ENCODE data around the gene NELFA.

Gene NELFA

DNA sequence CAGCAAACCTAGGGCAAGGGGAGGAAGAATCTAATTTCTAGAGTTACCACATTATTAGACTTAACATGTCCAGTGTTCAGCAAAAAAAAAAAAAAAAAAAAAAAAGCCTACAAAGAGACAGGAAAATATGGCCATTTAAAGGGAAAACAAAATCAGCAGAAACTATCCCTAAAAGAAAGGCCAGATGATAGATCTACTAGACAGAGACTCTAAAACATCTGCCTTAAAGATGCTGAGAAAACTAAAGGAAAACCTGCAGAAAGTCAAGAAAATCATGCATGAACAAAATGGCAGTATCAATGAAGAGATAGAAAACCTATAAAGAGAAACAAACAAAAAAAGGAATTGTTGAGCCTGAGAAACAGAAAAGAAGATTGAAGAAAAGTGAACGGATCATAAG, 43.8 kb downstream of the NELFA start:
- no peak for DNase-seq (ENCODE audit: low spot score)

DNA sequence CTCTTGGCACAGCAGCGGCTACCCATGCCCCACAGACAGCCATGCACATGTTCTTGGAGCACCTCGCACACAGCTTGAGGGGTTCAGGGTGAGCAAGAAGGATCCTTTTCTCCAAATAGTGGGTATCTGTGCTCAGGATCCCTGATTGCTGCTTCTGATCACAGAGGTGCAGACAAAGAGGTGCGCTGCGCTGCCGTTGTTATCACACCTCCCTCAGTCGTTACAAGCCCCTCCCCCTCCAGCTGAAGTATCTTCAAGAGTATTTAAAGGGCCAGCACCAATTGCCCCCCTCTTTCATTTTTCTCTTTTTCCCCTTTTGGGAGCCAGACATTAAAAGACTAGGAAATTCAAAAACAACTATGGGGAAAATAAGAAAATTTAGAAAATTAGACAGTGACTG, 44.3 kb downstream of the NELFA start:
- DNase-seq (ENCODE audit: low spot score): no peak

DNA sequence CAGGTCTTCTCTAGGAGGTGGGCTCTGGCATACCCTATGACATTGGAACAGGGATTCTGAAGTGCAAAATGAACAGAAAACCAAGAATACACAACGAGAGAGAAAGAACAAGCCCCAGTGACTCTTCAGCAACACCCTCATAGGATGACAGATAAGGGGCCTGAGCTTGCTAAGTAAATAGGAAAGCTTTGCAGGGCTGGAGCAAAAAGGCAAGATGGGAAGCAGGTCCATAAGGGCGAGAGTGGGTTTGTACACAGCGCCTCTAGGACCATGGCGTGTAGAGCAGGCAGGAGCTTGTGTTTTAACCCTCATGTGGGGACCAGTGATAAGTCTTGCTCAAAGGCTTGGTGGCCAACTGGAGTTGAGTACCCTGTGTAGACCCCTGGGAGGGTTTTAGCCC, 45.8 kb downstream of the NELFA start:
- DNase-seq (ENCODE audit: low spot score): no peak

DNA sequence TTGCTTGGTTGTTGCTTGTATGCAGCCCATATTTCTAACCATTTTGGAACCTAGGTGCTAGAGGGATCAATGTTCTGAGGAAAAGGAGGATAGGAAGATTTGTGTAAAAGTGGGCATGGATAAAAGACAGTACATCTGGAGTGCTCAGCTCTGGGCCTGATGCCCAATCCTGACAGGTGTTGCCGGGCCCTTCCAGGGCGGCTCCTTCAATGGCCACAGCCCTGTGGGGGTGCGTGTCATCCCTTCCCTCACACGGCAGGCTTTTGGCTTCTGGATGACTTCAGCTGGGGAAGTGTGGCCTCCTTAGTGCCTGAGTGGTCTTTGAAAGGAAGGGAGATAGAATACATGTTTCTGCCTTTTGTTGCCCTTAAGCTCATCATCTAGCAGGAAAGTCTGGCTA, 47.2 kb downstream of the NELFA start:
- DNase-seq (ENCODE audit: low spot score): no peak

DNA sequence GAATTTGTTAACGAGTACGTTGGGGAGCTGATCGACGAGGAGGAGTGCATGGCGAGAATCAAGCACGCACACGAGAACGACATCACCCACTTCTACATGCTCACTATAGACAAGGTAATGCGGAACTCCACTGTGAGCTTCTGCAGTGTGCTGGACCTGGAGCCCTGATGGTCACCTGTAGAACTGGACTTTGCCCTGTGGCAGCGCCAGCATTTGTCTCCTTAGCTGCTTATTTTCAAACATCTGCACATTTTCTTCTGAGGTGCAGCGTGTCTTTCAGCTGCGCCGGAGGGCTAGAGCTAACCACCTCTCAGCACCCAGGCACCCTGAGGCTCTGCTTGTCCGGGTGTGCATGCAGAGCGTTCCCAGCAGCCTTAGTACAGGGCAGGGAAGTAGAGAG, 47.7 kb downstream of the NELFA start:
- no peak for DNase-seq (ENCODE audit: low spot score)

DNA sequence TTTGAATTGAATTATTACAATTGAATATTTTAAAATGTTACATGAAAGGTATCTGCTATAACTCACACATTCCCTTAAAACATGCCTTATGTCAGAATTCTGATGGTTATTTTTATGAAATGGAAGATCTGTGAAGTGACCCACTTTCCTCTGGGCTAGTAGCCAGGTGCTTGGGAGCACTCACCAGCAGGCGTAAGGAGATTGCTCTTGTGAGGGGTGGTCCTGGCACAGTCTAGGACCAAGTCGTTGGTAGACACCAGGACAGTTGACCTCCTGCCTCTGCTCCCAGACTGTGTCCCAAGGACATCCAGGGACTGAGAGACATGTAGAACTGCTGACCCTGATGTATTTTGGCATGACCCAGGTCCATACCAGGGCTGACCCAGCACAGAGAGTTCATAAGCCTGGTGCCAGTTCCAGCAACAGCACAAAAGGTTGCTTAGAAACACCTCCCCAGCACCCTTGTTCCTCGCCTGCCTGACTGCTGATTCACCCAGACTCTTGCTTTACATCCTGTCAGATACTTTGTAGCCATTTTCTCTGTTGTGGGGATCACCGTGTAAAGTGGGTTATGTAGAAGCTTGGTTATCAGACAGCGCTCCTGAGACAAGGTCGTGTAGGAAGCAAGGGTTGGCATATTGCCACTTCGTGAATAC, 48.5 kb downstream of the NELFA start:
- no peak for DNase-seq (ENCODE audit: low spot score)

DNA sequence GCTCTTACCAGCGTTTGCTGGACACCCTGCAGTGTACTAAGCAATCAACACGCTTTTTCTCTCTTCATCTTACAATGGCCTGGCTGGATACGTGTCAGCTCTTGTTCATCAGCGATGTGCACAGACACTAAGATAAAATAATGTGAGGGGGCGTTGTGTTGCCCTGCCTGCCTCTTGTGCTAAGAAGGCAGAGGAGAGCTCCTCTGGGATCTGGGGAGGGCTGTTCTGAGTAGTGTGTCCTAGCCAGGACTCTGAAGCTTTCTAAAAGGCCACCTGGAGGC, 49.7 kb downstream of the NELFA start:
- DNase-seq (ENCODE audit: low spot score): no peak

DNA sequence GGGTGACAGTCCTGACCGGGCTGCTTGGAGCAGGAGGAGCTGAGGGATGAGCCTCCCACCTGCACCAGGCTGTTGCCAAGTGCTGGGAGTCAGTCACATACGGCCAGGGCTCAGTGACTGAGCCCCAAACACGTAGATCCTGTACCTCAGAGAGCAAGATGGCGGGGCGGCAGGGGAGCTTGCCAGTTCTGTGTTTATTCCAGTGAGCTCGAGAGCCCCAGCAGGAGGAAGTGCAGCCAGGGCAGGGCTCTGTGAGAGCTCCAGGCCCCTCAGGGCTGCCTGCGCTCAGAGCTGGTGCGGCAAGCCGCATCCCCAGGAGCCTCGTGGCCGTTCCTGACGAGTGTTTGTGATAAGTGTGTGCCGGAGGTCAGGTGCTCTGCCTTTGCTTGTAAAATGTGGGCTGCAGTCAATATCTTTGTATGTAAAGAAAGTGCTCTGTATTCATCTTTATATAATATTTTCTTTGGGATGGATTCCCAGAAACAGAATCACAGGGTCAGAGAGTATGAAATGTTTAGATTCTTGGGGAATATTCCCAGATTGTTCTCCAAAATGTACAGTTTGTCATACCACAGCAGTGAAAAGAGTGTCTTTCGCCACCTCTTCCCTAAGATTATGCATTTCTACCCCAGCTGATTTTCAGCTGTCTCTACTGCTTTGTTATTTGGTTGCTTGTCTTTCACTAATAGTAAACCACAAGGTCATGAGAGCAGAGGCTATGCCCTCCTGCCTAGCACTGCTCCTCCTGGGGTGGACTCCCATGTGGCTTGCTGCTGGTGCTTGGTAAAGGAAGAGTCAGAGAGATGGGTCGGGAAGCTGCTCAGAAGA, 50.3 kb downstream of the NELFA start:
- no peak for DNase-seq (ENCODE audit: low spot score)

DNA sequence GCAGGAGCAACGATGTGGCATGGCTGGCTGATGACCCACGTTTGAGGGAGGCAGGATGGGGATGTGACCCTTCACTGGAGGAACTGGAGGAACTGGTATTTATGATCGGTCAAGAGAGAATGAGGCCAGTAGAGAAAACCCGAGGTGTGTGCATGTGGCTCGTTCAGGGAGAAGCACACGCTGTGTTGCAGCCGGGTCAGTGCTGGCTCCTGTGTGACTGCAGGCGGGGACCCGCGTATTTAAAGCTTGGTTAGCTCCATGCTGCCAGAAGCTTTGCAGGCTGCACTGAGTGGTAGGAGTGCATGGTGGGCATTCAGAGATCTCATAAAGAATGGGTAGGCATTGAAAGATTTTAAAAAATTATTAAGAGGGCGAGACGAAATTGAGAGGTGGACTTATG, 52.1 kb downstream of the NELFA start:
- DNase-seq (ENCODE audit: low spot score): no peak

DNA sequence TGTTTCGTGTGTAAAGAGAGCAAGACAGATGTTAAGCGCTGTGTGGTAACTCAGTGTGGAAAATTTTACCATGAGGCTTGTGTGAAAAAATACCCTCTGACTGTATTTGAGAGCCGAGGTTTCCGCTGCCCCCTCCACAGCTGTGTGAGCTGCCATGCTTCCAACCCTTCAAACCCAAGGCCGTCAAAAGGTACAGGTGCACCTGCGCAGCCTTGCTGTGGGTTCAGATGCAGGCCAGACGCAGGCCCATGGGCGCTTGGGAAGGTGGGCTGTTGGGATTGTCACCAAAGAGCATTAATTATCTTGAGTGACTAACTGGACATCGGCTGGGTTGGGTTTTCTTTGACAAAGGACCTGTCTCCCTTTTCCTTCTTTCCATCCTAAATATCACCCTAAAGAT, 55.4 kb downstream of the NELFA start:
- no peak for DNase-seq (ENCODE audit: low spot score)

DNA sequence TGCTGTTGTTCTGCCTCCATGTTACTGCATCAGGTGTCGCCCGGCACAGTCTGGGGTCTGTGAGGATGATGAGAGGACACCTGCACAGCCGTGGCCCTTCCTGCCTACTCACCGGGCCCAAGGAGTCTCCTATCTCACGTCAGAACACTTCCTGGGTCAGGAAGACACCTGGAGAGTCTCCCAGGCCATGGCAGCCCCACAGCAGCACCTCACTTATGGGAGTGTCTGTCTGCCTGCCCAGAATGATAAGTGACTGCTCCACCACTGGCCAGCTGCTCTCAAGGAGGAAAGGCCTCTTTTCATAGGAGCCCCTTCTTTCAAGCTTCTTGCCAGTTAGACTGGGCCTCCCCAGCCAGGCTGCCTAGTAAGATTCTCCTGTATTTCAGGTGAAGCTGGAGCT, 56.1 kb downstream of the NELFA start:
- no peak for DNase-seq (ENCODE audit: low spot score)

DNA sequence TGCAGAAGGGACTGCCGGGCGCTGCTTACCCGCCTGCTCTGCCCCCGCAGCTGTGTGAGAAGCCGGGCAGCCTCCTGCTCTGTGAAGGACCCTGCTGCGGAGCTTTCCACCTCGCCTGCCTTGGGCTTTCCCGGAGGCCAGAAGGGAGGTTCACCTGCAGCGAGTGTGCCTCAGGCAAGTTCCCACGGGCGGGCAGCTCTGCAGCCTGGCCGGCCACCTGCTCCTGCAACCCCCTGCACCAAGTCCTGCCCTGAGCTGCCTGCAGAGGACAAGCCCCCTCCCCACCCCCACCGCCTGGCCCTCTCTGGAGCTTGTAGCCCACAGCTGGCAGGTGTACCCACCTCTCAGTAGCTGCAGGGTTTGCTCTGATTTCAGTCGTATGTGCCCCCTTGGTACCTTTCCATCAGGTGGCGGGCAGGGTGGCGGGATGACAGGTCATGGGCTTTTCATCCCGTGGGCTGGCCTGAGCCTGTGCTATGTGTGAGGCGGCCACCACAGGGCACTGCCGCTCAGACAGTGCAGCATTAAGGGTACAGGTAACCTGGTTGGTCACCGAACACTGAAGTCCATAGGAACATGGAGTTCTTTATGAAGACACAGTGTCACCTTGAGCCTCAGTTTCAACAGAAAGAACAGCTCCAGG, 56.6 kb downstream of the NELFA start:
- no peak for DNase-seq (ENCODE audit: low spot score)

DNA sequence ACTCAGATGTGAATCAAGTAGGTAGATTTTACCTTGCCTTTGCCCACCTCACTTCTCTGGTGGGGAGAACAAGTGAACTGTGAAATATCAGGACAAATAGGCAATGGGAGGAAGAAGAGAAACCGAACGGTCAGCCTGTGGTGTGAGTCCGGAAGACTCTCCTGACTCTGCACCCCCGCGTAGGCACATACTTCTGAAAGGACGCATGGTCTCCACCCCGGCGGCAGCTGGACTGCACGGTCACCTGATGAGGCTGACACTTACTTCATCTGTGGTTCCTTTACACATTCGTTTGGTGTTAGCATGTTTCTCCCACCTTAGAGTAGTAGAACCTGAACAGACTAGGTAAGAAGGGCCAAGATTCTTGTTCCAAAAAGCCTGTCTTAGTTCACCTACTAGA, 58.4 kb downstream of the NELFA start:
- no peak for DNase-seq (ENCODE audit: low spot score)

DNA sequence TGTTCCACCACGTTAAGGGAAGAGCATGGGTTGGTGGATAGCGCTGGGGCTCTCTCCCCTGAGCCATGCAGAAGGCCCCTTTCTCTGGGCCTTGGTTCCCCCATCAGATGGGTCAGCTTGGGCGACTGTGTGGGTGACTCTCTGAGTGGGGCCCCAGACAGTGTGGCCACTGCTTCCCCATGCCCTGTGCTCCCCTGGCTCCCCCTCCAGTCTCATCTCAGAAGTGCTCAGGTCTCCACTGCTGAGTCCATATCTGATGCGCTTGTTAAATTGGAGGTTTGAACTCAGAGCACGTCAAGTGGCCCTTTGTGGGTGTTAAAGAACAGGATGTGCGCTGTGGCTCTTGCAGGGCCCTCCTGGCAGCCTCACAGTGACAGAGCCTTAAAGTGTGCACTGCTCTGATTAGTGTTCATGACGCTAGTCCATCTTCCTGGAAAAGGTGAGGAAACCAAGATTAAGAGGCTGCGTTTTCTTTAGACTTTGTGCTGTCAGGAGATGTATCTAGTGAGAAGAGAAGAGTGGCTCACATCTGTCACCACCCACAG, 59.8 kb downstream of the NELFA start:
- no peak for DNase-seq (ENCODE audit: low spot score)

DNA sequence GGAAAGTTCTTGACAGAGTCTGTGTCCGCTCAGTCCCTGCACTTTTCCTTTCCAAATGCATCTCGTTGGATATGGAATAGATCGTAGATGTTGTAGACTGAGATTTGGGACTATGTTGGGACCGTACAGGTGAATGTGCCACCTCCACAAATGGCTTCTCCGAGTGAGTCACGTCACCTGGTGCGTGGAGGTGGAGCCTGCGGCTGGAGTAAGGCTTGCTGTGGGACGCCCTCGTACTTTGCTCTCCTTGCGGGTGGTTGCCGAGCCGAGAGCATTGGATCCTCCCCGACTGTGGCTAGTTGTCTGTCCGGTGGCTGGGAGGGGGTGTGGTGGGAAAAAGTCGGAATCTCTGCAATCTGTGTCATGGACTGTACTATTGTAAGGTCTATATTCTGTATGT, 60.5 kb downstream of the NELFA start:
- no peak for DNase-seq (ENCODE audit: low spot score)

DNA sequence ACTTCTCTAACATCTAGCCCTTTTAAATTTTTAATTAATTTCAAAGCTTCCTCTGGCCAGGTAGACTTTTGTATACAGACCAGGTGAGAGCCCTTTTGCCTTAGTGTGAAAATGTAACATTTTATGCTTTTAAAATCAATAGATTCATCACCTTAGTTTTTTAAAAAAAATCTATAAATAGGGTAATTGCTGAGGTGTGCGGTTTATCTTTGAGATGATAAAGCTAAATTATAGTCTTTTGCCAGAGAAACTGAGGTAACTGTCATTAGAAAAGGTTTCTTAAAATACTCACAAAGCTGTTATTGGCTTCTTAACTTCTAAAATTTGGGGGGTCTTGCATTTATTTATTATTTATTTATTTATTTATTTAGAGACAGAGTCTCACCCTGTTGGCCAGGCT, 62.9 kb downstream of the NELFA start:
- DNase-seq (ENCODE audit: low spot score): no peak

DNA sequence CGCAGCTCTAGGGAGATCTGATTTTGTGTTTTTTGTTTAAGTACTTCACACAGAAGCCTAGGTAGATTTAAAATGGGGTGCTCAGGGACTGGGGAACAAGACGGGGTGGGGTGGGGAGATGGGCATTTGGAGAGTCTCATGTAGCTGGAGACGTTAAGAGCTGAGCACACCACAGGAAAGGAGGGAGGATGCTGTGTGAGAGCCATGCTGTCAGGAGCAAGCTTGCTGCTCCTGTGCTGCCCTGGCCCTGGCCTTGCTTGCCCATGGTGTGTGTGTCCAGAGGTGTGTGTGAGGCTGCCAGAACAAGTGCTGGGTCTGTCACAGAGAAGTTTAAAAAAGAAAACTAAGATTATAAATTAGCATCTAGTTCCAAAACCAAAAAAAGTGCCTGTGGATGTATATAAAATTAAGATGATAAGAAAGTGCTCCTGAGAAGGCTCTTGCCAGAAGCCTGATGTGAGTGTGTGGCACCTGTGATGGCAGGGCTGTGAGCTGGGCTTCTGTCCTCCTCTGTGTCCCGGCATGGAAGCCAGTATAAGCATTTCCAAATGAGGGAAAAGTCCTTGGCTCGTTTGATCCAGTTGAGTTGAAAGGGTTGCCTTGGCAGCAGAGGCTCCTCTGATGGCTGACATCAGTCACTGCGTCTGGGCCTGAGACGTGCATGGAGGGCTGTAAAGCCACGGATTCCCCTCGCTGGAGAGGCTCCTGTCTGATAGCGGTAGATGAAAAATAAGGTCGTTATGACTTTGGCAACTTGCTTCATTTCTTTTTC, 63.5 kb downstream of the NELFA start:
- DNase-seq (ENCODE audit: low spot score): peak; percentile 19

DNA sequence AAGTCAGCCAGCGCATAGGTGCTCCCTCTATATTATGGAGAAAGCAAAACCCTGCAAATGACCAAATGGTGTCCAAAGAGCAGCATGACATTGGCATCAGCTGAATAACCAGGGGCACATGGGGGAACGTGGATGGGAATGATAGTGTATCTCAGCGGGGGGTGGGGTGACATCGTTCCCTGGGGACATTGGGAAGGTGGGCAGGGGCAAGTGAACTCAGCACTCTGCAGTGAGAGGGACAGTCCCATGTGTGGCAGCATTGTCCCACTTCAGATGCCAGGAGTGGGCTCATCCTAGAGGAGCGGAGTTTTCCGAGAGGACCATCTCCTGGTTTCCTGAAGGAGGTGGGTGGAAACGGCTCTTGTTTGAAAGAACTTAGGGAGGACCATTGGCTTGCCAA, 64.8 kb downstream of the NELFA start:
- DNase-seq (ENCODE audit: low spot score): no peak

DNA sequence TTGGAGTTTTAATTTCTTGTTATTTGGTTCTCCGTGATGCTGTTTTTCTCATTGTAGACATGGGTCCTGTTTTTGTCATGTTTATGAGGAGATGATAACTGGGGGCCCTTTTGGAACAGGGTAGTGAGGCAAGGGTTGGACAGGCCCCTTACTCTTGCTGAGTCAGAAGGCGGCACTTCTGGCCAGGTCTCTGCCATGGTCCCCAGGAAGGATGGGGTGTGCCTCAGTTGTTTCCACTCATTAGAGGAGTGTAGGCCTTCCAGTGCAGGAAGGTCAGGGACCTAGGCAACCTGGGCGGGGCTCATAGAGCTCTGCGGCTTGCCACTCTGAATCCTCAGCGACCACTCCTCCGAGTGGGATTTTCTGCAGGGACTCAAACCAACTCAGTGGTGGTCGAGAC, 68.2 kb downstream of the NELFA start:
- DNase-seq (ENCODE audit: low spot score): no peak

DNA sequence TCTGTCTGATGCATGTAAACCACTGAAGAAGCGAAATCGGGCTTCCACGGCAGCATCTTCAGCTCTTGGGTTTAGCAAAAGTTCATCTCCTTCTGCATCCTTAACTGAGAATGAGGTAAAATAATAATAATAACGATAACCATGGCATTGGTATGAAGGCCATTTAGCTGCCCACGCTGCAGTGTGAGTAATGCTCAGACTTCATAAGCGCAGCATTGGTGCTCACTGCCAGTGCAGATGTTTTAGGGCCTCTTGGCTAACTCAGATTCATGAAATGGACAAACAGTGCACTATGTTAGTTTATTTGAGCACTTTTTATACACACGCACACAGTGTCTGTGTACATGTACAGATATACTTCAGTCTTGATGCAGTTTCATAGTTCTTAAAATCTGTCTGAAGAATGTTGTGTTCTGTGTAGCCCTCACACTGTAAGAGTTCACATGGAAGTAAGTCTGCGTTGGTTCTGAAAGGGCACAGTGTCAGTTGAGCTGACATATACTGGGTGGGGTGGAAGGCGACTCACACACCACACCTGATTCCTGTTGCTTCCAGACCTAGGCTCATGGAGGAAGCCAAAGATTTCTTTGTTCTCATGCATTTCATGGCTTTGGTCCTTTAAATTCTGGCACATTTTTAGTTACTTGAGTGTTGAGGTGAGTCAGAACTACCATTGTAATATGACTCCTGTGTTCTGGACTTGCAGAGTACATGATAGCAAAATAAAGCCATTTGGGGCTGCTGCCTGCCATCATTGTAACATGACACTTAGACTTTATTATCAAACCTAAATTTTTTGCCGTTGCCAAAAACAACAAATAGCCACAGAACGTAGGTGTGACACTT, 68.9 kb downstream of the NELFA start:
- DNase-seq (ENCODE audit: low spot score): no peak

DNA sequence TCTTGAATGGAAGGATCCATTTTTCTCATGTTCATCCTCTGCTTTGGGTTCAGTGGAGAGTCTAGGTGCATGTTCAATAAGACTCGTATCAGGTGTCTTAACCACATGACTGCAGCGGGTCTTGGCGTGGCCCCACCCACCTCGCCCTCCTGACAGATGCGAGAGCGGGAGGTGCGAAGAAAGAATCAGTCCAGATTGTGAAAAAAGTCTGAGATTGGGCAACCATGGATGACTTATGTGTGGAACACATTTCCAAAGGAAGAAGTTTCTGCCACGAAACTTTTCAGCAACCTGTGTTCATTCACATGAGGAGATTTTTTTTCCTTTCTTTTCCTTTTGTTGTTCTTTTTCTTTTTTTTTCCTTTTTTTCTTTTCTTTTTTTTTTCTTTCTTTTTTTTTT, 70.7 kb downstream of the NELFA start:
- DNase-seq (ENCODE audit: low spot score): no peak

DNA sequence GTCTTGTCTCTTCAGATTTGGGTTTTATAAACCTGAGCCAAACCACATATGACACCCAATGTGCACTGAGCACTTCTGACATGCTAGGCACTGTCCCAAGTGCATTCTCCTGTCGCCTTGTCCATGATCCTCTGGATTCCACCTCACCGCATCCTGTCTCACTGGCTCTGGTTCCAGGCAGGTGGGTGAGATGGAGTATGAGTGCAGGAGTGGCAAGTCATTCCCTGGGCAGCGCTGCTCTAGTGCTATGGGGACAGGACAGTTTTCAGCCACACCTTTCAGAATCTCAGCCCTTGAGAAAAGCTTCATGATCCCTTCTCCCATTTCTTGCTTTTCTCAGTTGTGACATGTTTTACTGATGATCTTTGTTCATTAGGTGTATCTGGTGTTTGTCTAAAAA, 71.2 kb downstream of the NELFA start:
- no peak for DNase-seq (ENCODE audit: low spot score)
